Endothelial cell of umbilical vein (primary cell): Measurements from ENCODE around the gene CAPN14. TPM values are rescaled to one million over a fixed set of nuclear protein-coding genes. Genes with fewer than 3 reads are reported as not detected.

Experiments
- BruUV-seq: library from RNA; stranded (reverse); fragments of 400-500 nt; replicated peaks from 2 replicates; lab custom pipeline; 2021; lab: Mats Ljungman, UMichigan
- CTCF ChIA-PET: fragments of 300-600, 350-600 bp; sonication (Branson Sonifier 250); formaldehyde crosslinking; loops from one replicate; lab custom pipeline; 2021; ENCODE audit warnings: antibody characterized with exemption, inconsistent platforms; lab: Charles Lee
- POLR2A ChIA-PET: fragments of 300-600, 350-600 bp; sonication (Branson Sonifier 250); formaldehyde crosslinking; loops from one replicate; lab custom pipeline; 2021; ENCODE audit warnings: antibody characterized with exemption, inconsistent platforms; lab: Charles Lee
- DNase-seq: peaks from one replicate; pipeline ENCODE4 v3.0.0-alpha.2; 2011; ENCODE audit warnings: low read depth, low spot score
- FAIRE-seq: peaks from 2 replicates; lab custom pipeline; 2011; peaks lifted over from hg19 to GRCh38; lab: Jason Lieb, UNC
- H2AFZ ChIP-seq: 2 replicates; pipeline ENCODE4 v1.6.0; 2012; ENCODE audit warnings: low read depth, low read length, control low read depth, inconsistent platforms
- H3K27ac ChIP-seq: 2 replicates; pipeline ENCODE4 v1.5.1; 2011; ENCODE audit warnings: low read depth, mild to moderate bottlenecking, control low read depth, low read length, moderate library complexity; ENCODE audit not compliant: insufficient read depth
- H3K27me3 ChIP-seq, 2 experiments: 2 replicates each; pipeline versions ENCODE4 v1.6.0 to v1.6.1; 2011; ENCODE audit warnings: low read length in 2 of 2, mixed read lengths in 1 of 2; ENCODE audit not compliant: control insufficient read depth in 2 of 2, insufficient read depth in 2 of 2
- H3K36me3 ChIP-seq, 2 experiments: 2 replicates in 1 of 2; 3 replicates in 1 of 2; pipeline ENCODE4 v1.5.1; 2011; ENCODE audit warnings: low read length in 2 of 2, mild to moderate bottlenecking in 1 of 2, moderate library complexity in 1 of 2; ENCODE audit not compliant: control insufficient read depth in 2 of 2, insufficient read depth in 2 of 2; ENCODE audit errors: extremely low read depth in 1 of 2
- H3K4me1 ChIP-seq: 3 replicates; pipeline ENCODE4 v1.5.1; 2011; ENCODE audit warnings: mild to moderate bottlenecking, low read length; ENCODE audit not compliant: control insufficient read depth, insufficient read depth; ENCODE audit errors: extremely low read depth
- H3K4me2 ChIP-seq: 2 replicates; pipeline ENCODE4 v1.6.1; 2011; ENCODE audit warnings: low read length, control low read depth, mixed read lengths; ENCODE audit not compliant: insufficient read depth
- H3K4me3 ChIP-seq, 3 experiments: fragments of 200-600 bp in 1 of 3; sonication (generic), shearing (Covaris generic) in 1 of 3; replicated peaks in 1 of 3; 2 replicates each; pipeline ENCODE4 v1.5.1; 2011 to 2016; ENCODE audit warnings: control low read depth in 3 of 3, low read length in 3 of 3, mild to moderate bottlenecking in 2 of 3, inconsistent platforms in 1 of 3, low read depth in 1 of 3, moderate library complexity in 1 of 3; ENCODE audit not compliant: insufficient read depth in 1 of 3
- H3K79me2 ChIP-seq: 2 replicates; pipeline ENCODE4 v1.6.0; 2012; ENCODE audit warnings: low read length, inconsistent platforms; ENCODE audit not compliant: control insufficient read depth, insufficient read depth
- H3K9ac ChIP-seq: replicated peaks from 2 replicates; pipeline ENCODE3; 2011; ENCODE audit warnings: low read length, control low read depth; ENCODE audit not compliant: insufficient read depth; ENCODE audit errors: extremely low read depth
- H3K9me1 ChIP-seq: replicated peaks from 3 replicates; pipeline ENCODE4 v1.6.0; 2011; ENCODE audit warnings: mild to moderate bottlenecking, low read length; ENCODE audit not compliant: control insufficient read depth, insufficient read depth; ENCODE audit errors: extremely low read depth
- H3K9me3 ChIP-seq: replicated peaks from 2 replicates; pipeline ENCODE4 v1.5.1; 2012; ENCODE audit warnings: low read length, inconsistent platforms; ENCODE audit not compliant: control insufficient read depth, insufficient read depth
- H4K20me1 ChIP-seq: replicated peaks from 2 replicates; pipeline ENCODE3; 2011; ENCODE audit warnings: mild to moderate bottlenecking, low read length; ENCODE audit not compliant: control insufficient read depth, insufficient read depth; ENCODE audit errors: extremely low read depth
- EZH2 ChIP-seq: IDR thresholded peaks from 2 replicates; pipeline ENCODE4 v1.6.1; 2012; ENCODE audit warnings: borderline replicate concordance, low read depth, mild to moderate bottlenecking, moderate library complexity, low read length, inconsistent platforms; ENCODE audit not compliant: severe bottlenecking
- FOS ChIP-seq: IDR thresholded peaks from 2 replicates; pipeline ENCODE4 v1.6.1; 2011; ENCODE audit warnings: mild to moderate bottlenecking, low read length, moderate library complexity, borderline replicate concordance; ENCODE audit not compliant: insufficient read depth
- JUN ChIP-seq: IDR thresholded peaks from 2 replicates; pipeline ENCODE4 v1.6.1; 2011; ENCODE audit warnings: borderline replicate concordance, low read depth; ENCODE audit not compliant: insufficient read length, insufficient read depth
- MYC ChIP-seq: IDR thresholded peaks from one replicate; pipeline ENCODE4 v1.6.1; 2011; ENCODE audit warnings: mild to moderate bottlenecking, low read depth, low read length
- POLR2A ChIP-seq: IDR thresholded peaks from 2 replicates; pipeline ENCODE4 v1.6.1; 2012; ENCODE audit warnings: low read depth, mild to moderate bottlenecking, control low read depth, low read length
- POLR2AphosphoS5 ChIP-seq: IDR thresholded peaks from 2 replicates; pipeline ENCODE4 v1.6.1; 2012; ENCODE audit warnings: low read depth, mild to moderate bottlenecking, control low read depth, low read length, moderate library complexity; ENCODE audit not compliant: insufficient read depth
- dilution Hi-C: fragments of 300-500 bp; cut with MboI; formaldehyde crosslinking; loops from one replicate; pipeline ENCODE4 v1.15.0; 2019; ENCODE audit warnings: low sequenced_read_pairs; ENCODE audit not compliant: extremely low pct_ligation_motif_present
- intact Hi-C: fragments of 100-400 bp; cut with micrococcal nuclease; formaldehyde crosslinking; loops from one replicate; pipeline ENCODE4 v1.10.0; 2022
- polyA plus RNA-seq, 4 experiments: library from polyadenylated mRNA; depleted of rRNA in 3 of 4; stranded (reverse) in 3 of 4; unstranded in 1 of 4; fragments of >200 nt; gene quantifications; 2 replicates each; pipeline versions ENCODE4 v1.2.1 to v1.2.3, GENCODE V29; 2011 to 2012; ENCODE audit warnings: missing spikeins in 1 of 4
- total RNA-seq: library from RNA; stranded (reverse); gene quantifications from 2 replicates; pipeline ENCODE4 v1.2.3, GENCODE V29; 2021
- TF ChIP-seq, protein P1 (sequence below): IDR thresholded peaks from 2 replicates; pipeline ENCODE4 v1.6.1; 2011; ENCODE audit not compliant: insufficient read depth, insufficient read length
- TF ChIP-seq, protein P2 (sequence below), 2 donors: IDR thresholded peaks; 1 replicate in 1 of 2; 2 replicates in 1 of 2; pipeline ENCODE4 v1.5.1; 2011; ENCODE audit warnings: low read length in 2 of 2, mild to moderate bottlenecking in 2 of 2, moderate library complexity in 2 of 2, control low read depth in 1 of 2, inconsistent platforms in 1 of 2, low read depth in 1 of 2; ENCODE audit not compliant: insufficient read depth in 1 of 2; ENCODE audit errors: extremely low read depth in 1 of 2

CAPN14 gene
- total and polyA plus RNA-seq, 2 donors (not counting 3 experiments of a cell fraction or from before 2014, with no cell fraction given) = 0.01 to 0.15 TPM

DNA sequence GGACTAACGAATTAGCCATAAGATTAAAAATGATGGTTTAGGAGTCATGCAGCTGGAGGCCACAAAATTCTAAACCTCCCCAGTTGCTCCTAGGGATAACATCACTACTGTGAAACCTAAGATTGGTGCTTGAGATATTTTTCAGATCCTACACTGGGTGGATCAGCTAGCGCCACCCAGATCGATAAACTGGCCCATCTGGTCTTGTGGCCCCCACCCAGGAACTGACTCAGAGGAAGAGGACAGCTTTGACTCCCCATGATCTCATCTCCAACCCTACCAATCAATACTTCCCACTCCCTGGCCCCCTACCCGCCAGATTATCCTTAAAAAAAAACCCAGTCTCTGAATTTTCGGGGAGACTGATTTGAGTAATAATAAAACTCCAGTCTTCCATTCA, 84.5 kb downstream of the CAPN14 start:
- H3K27ac ChIP-seq = no peak overlapping the region
- no peak overlapping the region for H3K9ac ChIP-seq
- H3K79me2 ChIP-seq = no peaks in the 10 kb centered on the region
- no peaks in the 10 kb centered on the region for H3K9me3 ChIP-seq
- no peaks in the 10 kb centered on the region for H3K4me1 ChIP-seq
- H3K4me3 ChIP-seq = no peak overlapping the region
- FAIRE-seq = no peak
- no peaks in the 10 kb centered on the region for H3K9me1 ChIP-seq
- peaks cover 10 to 17% of the 10 kb centered on the region in 2 experiments for H3K27me3 ChIP-seq
- no TSS peak for BruUV-seq
- ChIA-PET CTCF (no interaction called here), POLR2A (no interaction called here)
- TF ChIP-seq JUN (no peak), POLR2A (no peak), FOS (no peak)
- TF ChIP-seq, protein P1, sequence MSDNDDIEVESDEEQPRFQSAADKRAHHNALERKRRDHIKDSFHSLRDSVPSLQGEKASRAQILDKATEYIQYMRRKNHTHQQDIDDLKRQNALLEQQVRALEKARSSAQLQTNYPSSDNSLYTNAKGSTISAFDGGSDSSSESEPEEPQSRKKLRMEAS = no peak
- intact Hi-C loops = no loop called here
- no peak overlapping the region for H3K4me2 ChIP-seq
- dilution Hi-C loops = no loop called here
- H3K36me3 ChIP-seq = no peaks in the 10 kb centered on the region
- no peaks in the 10 kb centered on the region for H4K20me1 ChIP-seq
- H2AFZ ChIP-seq = no peak overlapping the region
- no peak for DNase-seq

DNA sequence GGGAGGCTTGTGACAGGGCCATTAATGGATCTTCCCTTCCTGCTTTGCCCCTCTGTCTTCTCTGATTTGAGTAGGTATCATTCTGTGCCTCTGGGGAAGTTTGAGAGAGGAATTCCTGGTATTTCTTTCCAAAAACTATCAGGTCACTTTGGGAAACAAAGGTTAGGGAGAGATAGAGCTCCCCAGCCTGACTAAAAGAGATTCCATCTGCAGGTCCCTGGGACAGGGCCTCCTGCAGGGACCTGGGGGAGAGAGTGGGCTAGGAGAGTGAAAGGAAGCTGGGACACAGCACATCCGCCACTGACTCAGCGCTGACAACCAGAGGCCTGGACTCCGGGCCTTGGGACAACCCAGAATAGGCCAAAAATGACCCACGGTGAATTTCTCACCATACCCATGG, 85.4 kb downstream of the CAPN14 start:
- DNase-seq = no peak
- intact Hi-C loops = no loop called here

More for the DNA sequence above, 85.4 kb downstream of the CAPN14 start:
- Histone ChIP-seq H3K4me2 (no peak overlapping the region), H3K36me3 (no peaks in the 10 kb centered on the region), H3K9me3 (no peaks in the 10 kb centered on the region), H2AFZ (no peak overlapping the region), H3K27me3 (peaks cover 4 to 8% of the 10 kb centered on the region in 2 experiments), H3K4me1 (no peaks in the 10 kb centered on the region), H3K27ac (no peak overlapping the region), H3K9ac (no peak overlapping the region), H4K20me1 (no peaks in the 10 kb centered on the region), H3K4me3 (no peak overlapping the region), H3K9me1 (no peaks in the 10 kb centered on the region), H3K79me2 (no peaks in the 10 kb centered on the region)
- TF ChIP-seq MYC (no peak), POLR2A (no peak), EZH2 (no peak), FOS (no peak), POLR2AphosphoS5 (no peak)
- TF ChIP-seq, protein P2, sequence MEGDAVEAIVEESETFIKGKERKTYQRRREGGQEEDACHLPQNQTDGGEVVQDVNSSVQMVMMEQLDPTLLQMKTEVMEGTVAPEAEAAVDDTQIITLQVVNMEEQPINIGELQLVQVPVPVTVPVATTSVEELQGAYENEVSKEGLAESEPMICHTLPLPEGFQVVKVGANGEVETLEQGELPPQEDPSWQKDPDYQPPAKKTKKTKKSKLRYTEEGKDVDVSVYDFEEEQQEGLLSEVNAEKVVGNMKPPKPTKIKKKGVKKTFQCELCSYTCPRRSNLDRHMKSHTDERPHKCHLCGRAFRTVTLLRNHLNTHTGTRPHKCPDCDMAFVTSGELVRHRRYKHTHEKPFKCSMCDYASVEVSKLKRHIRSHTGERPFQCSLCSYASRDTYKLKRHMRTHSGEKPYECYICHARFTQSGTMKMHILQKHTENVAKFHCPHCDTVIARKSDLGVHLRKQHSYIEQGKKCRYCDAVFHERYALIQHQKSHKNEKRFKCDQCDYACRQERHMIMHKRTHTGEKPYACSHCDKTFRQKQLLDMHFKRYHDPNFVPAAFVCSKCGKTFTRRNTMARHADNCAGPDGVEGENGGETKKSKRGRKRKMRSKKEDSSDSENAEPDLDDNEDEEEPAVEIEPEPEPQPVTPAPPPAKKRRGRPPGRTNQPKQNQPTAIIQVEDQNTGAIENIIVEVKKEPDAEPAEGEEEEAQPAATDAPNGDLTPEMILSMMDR (IDR thresholded peaks at IDR 0.05; ENCODE audit: extremely low read depth in 1 of 2, insufficient read depth in 1 of 2, low read depth in 1 of 2, low read length in 2 of 2) = no peak
- FAIRE-seq = no peak
- dilution Hi-C loops = no loop called here
- BruUV-seq = no TSS peak
- POLR2A ChIA-PET = no interaction called here
- CTCF ChIA-PET = no interaction called here
